T-helper 2 cell (primary cell): ENCODE measurements around the gene SPN.
"Not testable (repeated sequence)": the region's sequence is repeated elsewhere in the genome, so short reads cannot be mapped to it uniquely, and the experiment has no call there.

Experiments
- DNase-seq, 5 experiments: peaks; one replicate each; pipeline versions ENCODE4 v3.0.0 to v3.0.0-alpha.2; 2012 to 2022
- total RNA-seq, 2 donors: gene quantifications; one replicate each; lab custom pipeline; 2026; lab: John Stamatoyannopoulos, UW

Gene SPN, protein sequence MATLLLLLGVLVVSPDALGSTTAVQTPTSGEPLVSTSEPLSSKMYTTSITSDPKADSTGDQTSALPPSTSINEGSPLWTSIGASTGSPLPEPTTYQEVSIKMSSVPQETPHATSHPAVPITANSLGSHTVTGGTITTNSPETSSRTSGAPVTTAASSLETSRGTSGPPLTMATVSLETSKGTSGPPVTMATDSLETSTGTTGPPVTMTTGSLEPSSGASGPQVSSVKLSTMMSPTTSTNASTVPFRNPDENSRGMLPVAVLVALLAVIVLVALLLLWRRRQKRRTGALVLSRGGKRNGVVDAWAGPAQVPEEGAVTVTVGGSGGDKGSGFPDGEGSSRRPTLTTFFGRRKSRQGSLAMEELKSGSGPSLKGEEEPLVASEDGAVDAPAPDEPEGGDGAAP
- total RNA-seq = 137 to 220 reads per million in 2 donors

DNA sequence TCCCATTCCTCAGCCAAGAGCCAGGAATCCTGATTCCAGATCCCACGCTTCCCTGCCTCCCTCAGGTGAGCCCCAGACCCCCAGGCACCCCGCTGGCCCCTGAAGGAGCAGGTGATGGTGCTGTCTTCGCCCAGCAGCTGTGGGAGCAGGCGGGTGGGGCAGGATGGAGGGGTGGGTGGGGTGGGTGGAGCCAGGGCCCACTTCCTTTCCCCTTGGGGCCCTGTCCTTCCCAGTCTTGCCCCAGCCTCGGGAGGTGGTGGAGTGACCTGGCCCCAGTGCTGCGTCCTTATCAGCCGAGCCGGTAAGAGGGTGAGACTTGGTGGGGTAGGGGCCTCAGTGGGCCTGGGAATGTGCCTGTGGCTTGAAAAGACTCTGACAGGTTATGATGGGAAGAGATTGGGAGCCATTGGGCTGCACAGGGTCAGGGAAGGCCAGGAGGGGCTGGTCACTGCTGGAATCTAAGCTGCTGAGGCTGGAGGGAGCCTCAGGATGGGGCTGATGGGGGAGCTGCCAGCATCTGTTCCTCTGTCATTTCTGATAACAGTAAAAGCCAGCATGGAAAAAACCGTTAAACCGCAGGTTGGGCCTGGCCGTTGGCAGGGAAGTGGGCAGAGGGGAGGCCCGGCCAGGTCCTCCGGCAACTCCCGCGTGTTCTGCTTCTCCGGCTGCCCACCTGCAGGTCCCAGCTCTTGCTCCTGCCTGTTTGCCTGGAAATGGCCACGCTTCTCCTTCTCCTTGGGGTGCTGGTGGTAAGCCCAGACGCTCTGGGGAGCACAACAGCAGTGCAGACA, at the start of gene SPN:
TSS of gene SPN (plus strand) at position 232 of the 791 bp plus-strand sequence. CDS start at position 714, 482 bp downstream.
- DNase-seq = peak in 3 of 5 experiments; percentile 10 to 76 (median 30)

DNA sequence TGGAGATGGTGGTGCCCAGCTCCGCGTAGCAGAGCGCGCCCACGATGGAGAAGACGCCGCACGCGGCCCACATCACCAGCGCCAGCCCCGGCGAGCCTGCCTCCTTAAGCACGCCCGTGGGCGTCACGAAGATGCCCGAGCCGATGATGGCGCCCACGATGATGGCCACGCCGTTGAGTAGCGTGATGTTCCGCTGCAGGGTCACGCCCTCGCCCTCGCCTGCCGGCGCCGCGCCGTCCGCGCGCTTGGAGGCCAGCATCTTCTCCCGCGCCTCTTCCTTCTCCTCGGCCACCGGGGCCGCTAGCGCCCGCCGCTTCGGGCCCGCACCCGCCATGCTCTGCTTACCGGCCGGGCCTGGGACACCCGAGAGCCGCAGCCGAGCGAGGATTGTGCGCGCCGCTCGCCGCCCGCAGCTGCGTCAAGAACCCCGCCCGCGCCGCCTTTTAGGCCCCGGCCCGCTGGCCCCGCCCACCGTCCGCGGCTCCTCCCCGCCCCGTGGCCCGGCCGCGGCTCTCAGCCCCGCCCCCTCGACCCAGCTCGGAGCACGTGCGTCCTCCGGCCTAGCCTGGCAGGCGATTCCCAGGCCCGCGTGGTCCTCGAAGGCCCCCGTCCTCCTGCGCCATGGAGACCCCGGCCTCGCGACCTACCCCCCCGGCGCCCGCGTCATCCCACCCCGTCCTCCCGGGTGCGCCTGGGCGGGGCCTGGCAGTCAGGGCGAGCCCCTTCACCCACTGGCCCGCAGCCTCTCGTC, 49.6 kb upstream of the SPN start:
- DNase-seq = peak; percentile 82 to 91 (median 85)

DNA sequence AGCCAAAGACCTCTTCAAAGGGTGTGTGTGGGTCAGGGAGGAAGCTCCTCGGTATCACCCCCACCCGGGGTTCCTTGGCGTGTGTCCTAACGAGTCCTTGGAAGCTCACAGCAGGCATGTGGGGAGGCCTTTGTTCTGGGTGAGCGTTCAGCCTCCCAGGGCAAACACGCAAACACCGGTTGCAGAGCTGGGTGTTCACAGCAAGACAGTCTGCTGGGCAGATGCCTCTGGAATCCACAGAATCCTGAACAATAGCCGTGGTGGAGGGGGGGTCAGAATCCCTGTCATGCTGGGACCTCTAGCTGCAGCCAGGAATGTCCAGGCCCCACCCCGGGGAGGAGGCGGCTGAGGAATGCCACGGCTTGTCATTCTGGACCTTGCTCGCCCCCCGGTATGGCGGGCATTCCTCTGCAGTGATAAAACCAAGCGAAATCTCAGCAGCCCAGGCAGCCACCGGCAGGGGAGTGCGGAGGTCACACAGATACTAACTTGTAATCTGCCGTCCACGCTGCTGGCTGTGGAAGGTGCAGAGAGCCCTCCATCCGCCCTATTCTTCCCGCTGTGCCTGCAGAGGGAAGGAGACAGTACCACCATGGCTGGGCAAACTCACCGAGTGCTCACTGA, 48.2 kb upstream of the SPN start:
- DNase-seq = not testable (repeated sequence)

DNA sequence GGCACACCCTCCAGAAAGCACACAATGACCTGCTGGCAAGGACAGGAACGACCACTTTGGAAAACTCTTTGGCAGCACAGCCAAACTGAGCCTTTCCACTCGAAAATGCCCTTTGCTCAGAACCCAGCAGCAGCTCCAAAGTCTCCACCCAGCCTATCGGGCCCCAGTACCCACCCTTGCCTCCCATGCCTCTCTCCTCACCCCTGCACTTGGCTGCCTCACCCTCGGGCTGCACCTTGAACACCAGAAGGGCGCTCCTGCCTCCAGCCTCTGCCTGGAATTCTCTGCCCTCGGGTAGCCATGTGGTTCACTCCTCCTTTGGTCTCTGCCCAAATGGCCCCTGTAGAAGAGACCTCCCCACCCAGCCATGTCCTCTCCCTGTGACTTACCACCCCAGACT, 46.9 kb upstream of the SPN start:
- DNase-seq = not testable (repeated sequence)

DNA sequence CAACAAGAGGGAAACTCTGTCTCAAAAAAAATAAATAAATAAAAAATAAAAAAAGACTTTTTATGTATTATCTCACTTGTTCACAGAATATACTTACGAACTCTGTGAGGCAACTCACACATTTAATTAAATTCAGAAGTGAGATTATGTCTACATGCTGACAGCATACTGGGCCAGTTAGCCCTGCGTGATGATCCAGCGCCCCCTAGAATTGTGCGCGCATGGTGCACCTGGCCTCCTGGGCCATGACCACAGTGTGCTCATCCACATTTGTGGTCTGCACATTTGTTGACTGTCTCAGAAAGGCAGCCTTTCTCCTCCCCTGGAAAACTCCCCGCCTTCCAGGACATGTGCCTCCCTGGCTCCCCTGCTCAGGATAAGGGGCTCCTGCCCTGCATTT, 42.5 kb upstream of the SPN start:
- DNase-seq = peak in 2 of 5 experiments; percentile 20 to 53

DNA sequence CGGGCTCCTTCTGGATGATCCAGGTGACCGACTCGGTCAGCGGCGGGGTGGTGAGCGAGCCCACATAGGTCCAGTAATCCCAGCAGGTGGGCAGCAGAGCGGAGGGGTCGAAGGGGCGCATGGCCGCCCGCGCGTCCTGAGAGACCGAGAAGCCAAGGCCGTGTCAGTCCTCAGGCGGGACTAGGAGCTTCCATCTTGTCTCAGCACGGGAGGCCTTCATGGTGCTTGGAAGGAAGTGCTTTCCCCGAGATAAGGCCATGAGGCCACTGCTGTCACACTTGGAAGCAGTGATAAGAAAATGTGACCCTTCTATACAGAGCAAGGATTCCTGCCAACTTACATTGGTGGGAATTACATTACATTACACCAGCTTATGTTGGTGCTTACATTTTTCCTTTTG, 40.3 kb upstream of the SPN start:
- DNase-seq = not testable (repeated sequence)

DNA sequence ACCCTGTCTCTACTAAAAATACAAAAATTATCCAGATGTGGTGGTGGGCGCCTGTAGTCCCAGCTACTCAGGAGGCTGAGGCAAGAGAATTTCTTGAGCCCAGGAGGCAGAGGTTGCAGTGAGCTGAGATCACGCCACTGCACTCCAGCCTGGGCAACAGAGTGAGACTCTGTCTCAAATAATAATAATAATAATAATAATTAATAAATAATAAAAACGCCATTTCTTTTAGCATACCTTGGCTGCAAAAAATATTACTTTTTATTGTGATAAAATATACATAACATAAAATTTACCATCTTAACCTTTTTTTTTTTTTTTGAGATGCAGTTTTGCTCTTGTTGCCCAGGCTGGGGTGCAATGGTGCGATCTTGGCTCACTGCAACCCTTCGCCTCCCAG, 39.8 kb upstream of the SPN start:
- DNase-seq = not testable (repeated sequence)

DNA sequence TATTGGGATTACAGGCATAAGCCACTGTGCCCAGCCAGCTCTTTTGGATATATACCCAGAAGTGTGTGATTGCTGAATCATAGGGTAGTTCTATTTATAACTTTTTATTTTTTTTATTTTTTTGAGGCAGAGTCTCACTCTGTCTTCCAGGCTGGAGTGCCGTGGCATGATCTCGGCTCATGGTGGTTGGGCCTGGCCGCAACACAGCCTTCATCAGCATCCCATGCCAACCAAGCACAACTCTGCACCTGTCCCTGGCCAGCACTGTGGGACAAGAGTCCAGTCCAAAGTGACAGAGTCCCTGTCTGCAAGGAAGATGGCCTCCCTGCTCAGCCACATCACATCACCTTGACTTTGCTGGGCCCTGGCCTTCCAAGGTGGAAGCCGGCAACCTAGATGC, 37.9 kb upstream of the SPN start:
- DNase-seq = not testable (repeated sequence)

DNA sequence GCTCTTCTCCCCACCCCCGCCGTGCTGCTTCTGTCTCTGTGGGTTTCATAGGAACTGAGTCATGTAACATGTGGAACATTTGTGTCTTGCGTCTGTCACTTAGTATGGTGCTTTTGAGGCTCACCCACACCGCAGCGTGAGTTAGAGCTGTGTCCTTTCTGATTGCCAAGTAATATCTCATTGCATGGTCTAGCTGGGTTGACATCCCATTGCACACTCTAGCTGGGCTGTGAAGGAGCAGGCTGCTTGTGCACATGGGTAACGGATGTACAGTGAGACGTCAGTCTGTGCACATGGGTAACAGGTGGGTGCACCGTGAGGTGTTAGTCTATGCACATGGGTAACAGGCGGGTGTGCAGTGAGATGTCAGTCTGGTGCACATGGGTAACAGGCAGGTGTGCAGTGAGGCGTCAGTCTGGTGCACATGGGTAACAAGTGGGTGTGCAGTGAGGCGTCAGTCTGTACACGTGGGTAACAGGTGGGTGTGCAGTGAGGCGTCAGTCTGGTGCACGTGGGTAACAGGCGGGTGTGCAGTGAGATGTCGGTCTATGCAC, 36.2 kb upstream of the SPN start:
- peak in 3 of 5 experiments; percentile 46 to 90 (median 81) for DNase-seq

DNA sequence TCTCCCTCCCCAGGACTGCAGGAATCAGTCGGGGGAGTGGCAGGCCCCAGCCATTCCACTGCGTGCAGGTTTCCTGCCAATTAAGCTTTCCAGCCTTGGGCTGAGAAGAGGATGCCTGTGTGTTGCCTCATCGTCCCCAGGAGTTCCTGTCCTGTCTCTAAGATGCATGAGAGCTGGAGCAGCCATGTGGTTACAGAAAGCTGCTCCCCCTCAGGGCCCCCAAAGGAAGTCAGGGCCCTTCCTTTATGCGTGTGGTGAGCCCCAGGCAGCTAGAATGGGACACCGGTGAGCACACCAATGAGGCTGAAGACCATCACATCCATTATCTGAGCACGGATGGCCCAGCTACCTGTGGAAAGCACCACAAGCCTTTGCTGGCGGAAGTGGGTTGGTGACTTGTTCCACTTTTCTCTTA, 35.4 kb upstream of the SPN start:
- DNase-seq = peak in 2 of 5 experiments; percentile 53 to 71

DNA sequence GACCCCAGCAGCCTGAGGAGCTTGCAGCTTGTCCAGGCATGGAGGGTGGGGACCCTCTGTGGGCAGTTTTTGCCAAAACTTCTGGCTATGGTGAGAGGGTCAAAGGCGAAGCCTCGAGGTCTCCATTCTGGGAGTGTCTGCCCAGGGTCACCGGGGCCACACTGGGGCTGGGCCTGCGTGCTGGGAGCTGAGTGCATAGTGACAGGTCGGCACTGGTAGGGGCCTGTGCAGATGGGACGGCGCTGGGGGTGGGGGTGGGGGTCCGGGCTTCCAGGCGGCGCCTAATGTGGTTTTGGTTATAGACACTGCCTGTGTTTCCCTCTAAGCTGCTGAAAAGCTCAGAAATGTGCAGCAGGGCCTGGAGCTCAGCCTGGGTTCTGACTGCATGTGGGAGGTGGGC, 34.3 kb upstream of the SPN start:
- DNase-seq = not testable (repeated sequence)

DNA sequence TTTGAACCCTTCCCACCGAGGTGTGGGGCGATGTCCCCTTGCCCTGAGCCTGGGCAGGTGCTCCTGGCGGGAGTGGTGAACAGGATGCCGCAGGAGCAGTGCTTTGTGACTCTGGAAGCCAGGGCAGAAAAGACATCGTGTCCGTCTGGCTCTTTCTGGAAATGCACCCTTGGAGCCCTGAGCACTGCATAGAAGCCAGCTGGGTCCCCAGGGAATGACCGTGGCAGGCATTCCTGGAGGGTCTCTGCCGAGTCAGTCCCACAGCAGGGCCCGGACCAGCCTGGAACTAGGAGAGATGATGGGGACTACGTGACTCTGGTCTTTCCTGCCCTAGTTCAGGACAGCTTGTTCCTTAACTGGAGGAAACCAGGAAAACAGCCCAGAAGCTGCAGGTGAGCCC, 33.7 kb upstream of the SPN start:
- DNase-seq = not testable (repeated sequence)

DNA sequence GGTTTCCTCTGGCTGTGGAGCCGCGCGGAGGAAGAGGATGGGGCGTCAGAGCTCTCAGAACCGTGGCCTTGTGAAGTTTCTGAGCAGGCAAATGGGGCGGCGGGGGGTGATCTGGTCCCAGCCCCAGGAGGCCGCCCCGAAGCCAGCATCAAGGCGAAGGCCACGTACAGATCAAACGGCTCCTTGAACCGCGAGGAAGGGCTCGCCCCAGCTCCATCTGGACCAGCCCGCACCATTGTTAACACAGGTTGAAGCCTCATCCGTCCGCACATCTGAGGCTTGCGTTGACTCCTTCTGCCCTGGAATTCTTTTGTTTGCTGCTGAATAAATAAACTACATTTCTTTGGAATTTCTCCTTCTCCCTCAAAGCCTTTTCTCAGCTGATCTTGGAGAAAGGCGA, 31.4 kb upstream of the SPN start:
- not testable (repeated sequence) for DNase-seq

DNA sequence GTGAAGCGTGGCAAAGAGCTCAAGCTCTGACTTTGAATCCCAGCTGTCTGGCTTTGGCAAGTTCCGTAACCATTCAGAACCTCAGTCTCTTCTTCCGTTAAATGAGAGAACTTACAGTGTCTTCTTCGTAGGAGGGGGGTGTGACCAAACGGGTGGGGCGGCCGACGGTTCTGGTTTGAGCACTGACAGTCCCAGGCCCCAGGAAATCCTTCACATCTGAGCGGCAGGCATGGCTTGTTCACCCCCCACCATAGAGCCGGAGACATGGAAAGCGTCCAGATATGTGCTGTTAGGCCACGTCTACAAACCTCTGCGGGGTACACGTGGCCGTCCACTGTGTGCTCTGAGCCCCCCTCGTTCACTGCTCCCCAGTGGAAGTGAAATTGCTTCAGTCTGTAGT, 27.1 kb upstream of the SPN start:
- not testable (repeated sequence) for DNase-seq

DNA sequence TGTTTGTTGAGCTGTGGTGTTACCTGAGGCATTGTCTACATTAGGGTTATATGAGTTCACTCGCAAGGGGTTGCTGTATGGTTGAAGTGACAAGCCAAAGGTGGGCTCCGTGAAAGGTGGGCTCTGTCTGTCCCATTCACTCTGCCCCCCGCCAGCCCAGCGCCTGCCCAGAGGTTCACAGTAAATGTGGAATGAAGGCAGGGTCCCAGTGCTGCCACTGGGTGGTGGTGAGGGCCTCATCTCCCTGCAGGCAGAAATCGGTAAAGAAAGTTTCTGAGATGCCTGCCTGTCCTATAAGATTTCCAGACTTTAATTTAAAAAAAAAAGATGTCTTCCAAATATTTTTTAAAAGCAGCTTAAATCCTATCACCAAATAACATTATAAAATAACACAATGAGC, 26.7 kb upstream of the SPN start:
- DNase-seq = not testable (repeated sequence)

DNA sequence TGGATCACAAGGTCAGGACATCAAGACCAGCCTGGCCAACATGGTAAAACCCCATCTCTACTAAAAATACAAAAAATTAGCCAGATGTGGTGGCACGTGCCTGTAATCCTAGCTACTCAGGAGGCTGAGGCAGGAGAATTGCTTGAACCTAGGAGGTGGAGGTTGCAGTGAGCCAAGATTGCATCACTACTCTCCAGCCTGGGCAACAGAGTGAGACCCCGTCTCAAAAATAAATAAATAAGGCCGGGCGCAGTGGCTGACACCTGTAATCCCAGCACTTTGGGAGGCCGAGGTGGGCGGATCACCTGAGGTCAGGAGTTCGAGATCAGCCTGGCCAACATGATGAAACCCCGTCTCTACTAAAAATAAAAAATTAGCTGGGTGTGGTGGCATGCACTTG, 24.3 kb upstream of the SPN start:
- DNase-seq = not testable (repeated sequence)

DNA sequence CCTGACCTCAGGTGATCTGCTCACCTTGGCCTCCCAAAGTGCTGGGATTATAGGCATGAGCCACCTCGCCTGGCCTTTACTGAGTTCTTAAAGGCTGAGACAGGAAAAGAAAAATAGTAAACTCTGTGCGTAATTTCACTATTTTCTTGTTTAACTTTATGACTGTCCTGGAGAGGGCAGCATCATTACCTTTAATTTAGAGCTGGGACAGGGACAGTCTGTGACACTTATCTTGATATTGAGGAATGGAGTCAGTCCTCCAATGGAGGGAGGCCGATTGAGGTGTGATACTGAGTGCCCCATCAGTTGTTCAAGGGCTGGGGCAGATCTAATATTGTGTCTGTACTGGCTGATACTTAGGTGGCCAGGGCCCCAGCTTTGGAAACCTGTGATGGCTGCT, 21.5 kb upstream of the SPN start:
- DNase-seq = peak in 1 of 5 experiments; percentile 63

DNA sequence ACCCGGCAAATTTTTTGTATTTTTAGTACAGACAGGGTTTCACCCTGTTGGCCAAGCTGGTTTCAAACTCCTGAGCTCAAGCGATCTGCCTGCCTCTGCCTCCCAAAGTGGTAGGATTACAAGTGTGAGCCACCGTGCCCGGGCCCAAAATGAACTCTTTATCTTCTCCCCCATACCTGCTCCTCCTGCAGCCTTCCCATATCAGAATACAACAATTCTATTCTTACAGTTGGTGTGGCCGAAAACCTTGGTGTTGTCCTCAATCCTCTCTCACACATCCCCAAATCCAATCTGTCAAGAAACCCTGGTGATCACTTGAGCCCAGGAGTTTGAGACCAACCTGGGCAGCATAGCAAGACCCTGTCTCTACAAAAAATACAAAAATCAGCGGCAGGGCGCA, 19.5 kb upstream of the SPN start:
- no peak for DNase-seq

DNA sequence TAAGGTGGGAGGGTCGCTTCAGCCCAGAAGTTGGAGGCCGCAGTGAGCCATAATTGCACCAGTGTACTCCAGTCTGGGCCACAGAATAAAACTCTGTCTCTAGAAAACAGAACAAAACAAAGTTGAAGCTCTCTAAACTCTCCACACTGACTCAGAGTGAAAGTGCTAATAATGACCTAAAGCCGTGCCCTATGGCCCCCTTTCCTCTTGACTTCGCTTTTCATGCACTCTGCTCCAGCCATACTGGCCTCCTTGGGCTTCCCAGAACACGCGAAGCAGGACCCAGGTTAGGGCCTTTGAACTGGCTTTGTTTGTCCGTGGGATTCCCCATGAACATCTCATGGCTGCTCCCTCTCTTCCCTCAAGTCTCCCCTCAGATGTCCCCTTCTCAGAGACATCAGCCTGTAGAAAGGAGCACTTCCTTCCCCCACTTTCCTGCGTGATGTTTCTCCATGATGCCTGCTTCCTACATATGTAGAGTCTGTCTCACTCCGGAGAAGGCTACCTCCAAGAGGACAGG, 18.6 kb upstream of the SPN start:
- no peak for DNase-seq

DNA sequence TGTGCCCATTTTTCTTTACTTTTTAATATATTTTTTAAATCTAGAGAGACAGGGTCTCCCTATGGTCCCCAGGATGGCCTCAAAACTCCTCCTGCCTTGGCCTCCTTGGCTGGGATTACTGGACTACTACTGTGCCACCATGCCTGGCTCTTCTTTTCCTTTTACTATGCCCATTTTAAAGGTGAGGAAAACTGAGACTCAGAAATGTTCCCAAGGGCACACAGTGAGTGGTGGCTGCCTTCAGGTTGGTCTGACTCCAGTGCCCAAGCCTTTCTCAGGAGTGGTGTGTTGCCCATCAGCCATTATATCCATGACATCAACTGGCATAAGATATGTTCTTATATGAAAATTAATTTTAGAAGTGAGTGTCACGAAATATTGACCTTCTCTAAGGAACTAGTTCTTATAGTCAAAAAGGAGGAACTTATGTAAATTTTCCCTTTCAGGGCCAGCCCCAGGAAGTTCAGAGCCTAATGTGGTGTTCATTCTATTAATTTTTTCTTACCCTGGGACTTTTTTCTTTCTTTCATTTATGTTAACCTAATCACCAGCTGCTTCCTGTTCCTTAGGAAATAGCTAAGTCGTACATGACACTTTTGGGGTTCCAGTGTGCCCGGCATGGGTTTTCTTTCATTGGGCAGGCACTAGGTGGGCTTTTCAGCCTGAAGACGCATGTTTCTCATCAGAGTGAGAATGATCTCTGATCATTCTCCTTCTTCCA, 17.9 kb upstream of the SPN start:
- no peak for DNase-seq

DNA sequence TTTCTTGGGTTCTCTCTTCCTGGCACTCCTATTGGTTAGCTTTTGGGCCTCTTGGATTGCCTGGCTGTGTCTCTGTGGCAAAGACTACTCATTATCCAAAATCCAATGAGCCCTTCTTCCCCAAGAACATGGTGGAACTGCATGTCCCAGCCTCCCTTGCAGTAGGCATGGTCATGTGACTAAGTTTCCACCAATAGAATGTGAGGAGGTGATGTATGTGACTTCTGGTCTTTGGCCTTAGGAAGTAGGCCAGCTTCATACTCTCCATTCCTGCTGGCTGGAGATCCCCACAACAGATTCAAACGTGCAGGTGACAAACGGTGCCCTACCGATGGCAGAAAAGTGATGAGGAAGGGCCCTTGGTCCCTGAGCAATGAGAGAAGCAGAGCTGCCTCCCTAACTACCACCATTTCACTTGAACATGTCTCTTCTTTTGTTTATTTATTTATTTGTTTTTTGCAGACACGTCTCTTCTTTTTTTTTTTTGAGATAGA, 17.3 kb upstream of the SPN start:
- DNase-seq = peak in 1 of 5 experiments; percentile 57
